ENCODE data around the gene MADD.

The MADD gene

DNA sequence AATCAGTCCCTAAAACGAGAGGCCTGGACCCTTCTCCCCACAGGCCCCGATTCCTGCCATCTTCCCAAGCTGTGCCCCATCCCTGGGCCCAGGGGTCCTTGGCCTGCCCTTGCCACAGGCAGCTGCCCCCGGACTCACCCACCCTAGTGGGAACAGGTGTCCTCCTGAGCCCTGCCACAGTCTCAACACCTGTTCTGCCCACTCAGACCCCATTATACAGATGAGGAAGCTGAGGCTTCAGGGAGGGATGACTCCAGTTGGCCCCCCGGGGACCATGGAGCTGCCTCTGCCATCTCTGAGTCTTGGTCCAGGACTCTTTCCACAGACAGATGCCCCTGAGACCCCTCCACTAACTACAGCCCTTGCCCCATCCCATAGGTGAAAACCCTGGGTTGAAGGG is 66.7 kb downstream of the MADD start:
- DNase-seq (ENCODE audit: extremely low read depth in 1 of 2, low read depth in 1 of 2): no peak

DNA sequence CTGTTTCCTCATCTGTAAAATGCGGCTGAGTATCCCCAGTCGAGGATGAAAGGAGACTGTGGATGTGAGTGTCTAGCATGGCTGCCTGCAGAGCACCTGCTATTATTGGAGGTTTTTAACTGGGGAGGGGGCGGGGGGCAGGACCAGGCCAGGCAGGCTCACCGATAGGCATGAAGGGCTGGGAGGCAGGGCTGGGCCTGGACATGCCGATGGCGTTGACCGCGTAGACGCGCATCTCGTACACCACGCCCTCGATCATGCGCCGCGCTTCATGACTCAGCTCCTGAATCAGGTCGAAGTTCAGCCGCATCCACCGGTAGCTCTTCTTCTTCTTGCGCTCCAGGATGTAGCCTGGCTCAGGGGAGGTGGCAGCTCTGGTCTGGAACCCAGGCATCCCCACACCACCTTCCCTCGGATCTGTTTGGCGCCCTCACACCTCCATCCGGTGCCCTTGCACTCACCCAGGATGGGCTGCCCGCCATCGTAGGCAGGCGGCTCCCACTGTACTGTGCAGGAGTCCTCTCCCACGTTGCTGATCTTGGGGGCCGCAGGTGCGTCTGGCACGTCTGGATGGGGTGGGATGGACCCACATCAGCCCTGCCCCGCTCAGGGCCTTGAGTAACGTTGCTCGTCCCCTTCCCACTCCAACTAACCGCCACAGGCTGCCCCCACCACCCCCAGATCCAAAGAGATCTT is 67.4 kb downstream of the MADD start:
- DNase-seq (ENCODE audit: extremely low read depth in 1 of 2, low read depth in 1 of 2): no peak

DNA sequence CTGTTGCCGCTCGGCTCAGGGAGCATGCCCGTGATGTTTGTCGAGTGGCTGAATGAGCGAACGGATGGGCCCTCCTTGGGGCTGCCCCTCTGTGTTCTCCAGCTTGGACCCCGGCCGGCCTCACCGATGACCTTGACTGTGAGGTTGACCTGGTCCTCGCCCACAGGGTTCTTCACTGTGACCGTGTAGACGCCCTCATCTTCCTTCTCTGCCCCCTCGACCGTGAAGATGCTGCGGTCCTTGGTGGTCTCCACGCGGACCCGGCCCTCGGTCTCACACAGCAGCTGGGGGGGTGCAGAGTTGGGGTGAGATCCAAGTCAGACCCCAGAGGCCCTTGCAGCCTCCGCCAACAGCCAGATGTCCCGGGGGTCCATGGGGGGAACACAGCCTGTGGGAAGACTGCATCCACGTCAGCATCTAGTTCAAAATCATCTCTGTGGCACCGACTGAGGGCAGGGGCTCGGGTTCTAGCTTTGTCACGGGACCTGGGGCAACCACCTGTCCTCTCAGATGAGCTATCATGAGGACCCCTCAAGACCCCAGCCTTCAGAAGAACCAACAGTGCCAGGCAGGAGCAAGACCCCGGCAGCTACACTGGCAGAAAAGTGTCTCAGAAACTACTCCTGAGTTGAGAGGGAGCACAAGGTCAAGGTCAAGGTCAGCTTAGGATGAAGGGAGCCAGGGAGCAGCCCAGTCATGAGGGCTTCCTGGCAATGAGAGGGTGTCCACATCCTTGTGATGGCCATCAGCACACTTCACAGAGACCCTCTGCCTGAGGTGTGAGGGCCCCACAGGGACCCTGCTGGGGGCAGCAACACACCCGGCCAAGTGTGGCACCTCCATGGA is 68.7 kb downstream of the MADD start:
- DNase-seq (ENCODE audit: extremely low read depth in 1 of 2, low read depth in 1 of 2): no peak

DNA sequence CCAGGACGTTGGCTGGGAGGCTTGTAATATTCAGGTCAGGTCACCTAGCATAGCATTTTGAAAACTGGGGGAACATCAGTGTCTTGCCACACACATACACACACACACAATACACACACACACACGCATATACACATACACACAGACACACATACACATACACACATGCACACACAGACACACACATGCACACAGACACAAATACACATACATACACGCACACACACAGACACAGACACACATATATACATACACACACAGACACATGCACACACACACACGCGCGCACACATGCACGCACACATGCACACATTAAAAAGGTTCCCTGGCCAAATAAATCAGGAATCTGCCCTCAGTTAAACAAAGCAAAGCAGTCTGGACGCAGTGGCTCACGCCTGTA is 70.1 kb downstream of the MADD start:
- no peak for DNase-seq (ENCODE audit: extremely low read depth in 1 of 2, low read depth in 1 of 2)

DNA sequence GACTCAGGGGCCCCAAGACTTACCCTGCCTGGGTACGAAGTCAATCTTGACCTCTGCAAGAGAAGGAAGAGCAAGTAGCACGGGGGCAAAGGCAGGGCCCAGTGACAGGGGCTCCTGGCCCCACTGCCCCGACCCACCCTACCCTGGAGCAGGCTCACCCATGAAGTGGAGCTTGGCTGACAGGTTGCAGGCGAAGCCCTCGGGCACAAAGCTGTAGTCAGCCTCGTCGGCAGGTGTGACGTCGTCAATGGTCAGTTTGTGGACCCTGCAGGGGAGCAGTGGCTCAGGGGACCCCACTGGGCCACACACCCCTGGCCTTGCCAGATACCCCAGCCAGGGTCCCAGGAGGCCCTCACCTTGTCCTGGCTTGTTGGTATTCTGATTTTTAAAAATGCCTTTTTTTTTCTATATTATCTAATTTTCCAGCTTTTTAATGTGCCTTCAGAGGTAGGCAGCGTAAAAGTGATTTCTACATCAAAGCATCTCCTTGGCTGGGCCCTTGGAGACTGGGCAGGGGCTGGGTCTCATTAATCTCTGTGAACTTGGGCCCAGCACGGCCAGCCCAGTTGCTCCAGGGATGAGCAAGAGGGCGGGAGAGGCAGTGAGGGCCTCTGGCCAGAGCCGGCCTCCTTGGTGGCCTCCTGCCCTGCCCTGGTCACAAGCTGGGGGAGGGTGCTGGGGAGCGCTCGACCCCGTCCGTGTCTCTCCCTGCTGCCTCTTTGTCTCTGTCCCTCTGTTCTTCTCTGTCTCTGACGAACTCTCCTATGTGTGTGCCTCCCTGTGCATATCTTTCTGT is 71.2 kb downstream of the MADD start:
- no peak for DNase-seq (ENCODE audit: extremely low read depth in 1 of 2, low read depth in 1 of 2)

DNA sequence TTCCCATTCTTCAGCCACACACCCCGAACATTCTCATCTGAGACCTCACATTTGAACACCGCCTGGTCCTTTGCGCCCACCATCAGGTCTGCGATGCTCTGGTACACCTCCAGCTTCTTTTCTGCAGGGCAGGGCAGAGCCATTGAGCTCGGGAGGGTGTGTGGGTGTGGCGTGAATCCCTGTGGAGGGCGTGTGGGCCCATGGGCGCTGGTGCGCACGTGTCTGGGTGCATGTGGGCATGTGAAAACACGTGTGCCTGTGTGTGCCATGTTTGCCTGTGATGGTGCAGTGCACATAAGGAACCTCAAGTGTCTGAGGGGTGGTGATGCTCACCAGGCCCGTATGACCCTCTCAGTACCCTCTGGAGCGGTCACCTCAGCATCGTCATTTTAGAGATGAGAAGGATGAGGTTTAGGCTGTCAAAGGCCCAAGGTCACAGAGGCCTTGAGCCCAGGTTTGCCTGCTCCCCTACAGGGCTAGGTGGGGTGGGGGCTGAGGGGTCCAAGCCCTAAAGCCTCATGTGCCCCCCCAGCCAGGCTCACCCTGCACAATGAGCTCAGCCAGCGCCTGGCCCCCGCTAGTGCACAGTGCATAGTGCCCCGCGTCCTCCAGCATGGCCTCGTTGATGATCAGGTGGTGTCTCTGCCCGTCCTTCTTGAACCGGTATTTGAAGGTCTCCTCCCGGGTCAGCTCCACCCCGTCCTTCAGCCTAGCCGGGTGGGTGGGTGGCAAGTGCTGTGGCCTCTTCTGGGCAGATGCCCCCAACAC is 72.3 kb downstream of the MADD start:
- DNase-seq (ENCODE audit: extremely low read depth in 1 of 2, low read depth in 1 of 2): no peak

DNA sequence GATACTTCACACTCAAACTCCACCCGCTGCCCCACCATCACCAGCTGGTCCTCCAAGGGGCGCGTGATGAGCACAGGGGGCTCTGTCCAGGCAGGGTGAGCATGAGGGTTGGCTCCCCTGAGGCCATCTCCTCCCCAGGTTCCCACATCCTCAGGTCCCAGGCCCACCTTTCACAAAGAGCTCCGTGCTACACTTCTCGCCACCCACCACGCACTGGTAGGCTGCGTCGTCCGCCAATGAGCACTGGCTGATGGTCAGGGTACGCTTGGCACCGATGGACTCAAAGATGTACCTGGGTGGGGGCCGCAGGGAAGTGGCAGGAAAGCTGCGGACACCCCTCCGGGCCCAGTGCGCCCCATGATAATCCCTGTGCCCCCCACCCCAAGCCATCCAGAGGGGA is 72.9 kb downstream of the MADD start:
- DNase-seq (ENCODE audit: extremely low read depth in 1 of 2, low read depth in 1 of 2): no peak

DNA sequence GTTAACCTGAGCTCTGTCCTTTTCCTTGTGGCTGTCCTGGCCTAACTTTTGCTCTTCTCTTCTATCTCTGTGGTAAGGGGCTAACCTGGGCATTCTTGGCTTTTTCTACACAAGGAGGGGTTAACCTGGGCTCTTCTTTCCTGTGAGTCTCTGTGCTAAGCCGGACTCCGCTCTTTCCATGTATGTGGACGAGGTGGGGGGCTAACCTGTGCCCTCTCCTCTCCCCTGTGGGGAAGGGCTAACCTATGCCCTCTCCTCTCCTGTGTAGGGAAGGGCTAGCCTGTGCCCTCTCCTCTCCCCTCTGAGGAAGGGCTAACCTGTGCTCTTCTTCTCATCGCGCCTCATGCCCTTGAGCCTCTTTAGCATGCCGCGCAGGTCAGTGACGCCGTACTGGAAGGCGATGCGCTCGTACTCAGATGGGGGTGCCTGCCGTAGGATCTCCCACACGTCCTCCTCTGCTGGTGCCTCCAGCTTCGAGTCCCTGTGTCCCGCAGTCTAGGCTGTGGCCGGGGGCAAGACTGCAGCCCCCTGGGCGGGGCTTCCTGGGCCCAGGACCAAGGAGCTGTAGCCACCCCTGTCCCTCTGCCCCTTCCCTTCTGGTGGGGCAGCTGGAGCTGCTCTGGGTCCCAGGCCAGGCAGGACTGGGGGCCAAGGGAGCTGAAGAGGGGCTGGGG is 76.1 kb downstream of the MADD start:
- no peak for DNase-seq (ENCODE audit: extremely low read depth in 1 of 2, low read depth in 1 of 2)

DNA sequence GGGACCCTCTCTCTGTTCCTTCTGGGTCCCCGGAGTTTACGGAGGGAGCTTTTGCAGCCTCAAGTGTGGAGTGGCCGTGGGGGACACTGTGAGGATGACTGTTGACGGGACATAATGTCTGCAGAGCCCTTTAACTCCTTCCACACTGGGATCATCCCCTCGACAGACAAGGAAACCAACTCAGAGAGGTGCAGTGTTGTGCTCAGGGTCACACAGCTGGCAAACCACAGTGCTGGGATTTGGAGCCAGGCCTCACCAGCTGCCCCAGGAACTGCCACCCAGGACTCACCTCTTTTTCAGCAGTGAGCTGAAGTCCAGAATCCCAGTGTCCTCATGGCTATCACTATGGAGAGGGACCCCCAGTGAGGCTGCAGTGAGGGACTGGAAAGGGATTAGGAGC is 77.2 kb downstream of the MADD start:
- DNase-seq (ENCODE audit: extremely low read depth in 1 of 2, low read depth in 1 of 2): no peak

DNA sequence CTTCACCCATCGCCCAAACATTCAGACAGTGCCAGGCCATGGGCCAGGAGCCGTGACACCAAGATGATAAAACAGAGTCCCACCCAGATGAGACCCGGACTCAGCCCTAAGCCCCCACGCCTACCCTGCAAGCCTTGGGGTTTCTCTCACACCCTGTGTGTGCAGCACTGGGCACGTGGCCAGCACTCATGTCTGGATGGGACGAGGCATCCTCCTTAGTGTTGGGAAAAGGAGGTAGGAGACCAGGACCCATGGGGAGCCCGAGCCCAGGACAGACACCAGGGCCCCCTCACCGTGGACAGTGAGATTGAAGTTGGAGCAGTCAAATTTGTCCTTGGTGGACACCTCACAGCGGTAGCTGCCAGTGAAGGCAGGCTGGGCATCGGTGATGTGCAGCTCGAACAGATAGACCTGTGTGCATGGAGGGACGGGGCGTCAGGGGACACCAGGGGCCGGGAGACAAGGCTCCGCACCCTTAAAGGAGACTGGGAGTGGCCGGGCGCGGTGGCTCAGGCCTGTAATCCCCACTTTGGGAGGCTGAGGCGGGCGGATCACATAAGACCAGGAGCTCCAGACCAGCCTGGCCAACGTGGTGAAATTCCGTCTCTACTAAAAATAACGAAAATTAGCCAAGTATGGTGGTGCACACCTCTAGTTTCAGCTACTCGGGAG is 78.3 kb downstream of the MADD start:
- DNase-seq (ENCODE audit: extremely low read depth in 1 of 2, low read depth in 1 of 2): no peak

DNA sequence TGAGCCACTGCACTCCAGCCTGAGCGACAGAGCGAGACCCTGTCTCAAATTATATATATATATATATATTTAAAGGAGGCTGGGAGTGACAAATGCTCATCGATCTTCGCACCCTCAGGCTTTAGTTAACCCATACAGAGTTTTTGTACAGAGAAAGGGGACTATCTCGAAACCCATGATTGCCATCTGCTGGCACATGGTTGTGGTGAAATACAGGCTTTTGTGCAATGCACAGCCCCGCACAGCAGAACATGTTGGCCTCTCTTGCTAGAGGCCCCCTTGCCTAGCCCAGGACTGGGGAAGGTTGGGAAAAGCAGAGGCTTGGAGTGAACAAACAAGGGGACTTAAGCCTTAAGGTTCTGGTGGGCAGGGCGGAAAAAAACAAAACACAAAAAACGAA is 78.9 kb downstream of the MADD start:
- DNase-seq (ENCODE audit: extremely low read depth in 1 of 2, low read depth in 1 of 2): no peak

DNA sequence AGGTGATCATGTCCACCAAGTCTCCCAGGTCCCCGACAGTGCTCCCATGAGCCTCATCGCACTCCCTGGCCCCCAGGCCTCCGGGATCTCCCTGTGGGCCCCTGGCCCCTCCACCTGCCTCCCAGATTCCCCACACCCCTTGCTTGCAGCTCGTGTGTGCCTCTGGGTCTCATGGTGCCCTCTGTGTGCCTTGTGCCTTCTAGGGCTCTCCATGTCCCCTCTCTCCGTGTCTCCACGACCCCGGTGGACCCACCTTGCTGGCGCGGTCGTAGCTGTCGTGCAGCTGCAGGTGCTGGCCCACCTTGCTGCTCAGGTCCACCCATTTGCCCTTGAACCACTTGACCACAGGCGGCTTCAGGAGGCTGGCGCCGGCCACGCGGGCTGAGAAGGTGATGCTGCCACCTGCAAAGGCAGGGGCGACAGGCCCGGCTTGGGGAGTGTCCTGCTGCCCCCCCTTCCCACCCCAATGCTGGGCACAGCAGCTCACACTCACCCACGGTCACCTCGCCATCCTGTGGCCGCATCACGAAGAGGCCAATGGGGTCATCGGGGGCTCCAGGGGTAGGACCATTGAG is 79.7 kb downstream of the MADD start:
- DNase-seq (ENCODE audit: extremely low read depth in 1 of 2, low read depth in 1 of 2): no peak

DNA sequence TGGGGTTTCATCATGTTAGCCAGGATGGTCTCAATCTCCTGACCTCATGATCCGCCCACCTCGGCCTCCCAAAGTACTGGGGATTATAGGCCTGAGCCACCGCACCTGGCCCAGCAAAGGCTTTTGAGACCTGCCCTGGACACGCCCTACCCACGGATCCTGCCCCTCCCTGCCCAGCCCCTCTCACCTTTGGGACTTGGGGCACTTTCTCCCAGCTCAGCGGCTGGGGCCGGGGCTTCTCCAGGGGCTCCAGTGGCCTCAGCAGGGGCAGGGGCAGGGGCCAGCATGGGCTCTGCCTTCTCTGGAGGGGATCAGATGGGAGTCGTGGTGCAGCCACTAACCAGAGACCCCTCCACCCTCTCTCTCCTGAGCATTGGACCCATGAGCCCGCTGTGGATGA is 80.4 kb downstream of the MADD start:
- DNase-seq (ENCODE audit: extremely low read depth in 1 of 2, low read depth in 1 of 2): no peak

DNA sequence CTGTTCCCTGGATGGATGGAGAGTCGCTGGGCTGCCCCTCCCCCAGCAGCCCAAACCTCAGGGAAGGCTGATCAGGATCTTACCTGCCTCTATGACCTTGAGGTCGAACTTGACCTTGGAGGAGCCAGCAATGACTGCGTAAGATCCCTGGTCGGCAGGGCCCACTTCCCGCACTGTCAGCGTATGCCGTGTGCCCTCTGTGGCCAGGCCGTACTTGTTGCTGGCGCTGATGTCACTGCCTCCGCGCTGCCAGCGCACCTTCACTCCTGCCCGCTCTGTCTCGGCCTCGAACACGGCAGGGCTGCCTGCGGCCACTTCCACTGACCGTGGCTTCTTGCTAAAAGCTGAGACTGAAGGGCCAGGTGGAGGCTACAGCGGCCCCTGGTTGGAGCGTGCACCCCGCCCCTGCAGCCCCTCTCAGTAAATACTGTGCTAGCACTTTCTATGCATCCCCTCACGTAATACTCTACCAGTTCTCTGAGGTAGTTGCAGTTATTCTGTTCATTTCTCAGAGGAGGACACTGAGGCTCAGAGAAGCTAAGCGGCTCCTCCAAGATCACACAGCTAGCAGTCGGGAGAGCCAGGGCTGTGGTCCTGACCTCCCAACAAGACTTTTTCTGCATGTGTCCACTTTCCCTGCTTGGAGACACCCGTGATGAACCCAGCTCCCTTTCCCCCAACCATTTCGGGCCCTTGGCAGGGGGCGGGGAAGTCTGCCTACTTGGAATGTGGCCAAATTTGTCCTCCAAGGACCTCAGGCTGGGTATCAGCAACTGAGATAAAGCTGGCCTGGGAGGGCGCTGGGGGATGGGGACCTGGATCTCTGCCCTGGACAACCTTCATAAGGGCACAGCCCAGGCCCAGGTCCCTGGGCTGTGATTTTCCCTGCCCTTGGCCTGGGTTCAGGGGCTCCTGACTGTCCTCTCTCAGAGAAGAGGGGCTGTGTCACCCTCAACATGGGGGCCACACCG is 81.5 kb downstream of the MADD start:
- DNase-seq (ENCODE audit: extremely low read depth in 1 of 2, low read depth in 1 of 2): no peak

DNA sequence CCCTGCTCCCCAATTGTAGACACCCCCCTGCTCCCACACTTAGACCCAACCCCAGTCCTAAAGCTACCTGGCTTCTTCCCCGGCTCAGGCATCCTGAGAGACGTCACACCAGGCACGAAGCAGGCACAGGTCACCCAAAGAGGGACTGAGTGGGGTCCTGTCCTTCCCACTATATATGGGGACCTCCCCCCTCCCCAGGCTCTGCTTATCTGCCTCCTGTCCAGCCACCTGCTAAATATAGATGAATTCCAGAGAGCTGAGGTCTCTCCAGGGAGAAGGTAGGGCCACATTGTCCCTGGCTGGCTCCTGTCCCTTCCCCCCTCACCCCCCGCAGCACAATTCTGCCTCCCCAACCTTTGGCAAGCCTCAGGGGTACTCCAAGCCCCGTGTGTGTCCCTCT is 82.6 kb downstream of the MADD start, which contains the start of gene MYBPC3:
TSS of gene MYBPC3 (minus strand) at position 147 of the 400 bp plus-strand sequence. CDS start at position 92, 55 bp downstream.
- no peak for DNase-seq (ENCODE audit: extremely low read depth in 1 of 2, low read depth in 1 of 2)

DNA sequence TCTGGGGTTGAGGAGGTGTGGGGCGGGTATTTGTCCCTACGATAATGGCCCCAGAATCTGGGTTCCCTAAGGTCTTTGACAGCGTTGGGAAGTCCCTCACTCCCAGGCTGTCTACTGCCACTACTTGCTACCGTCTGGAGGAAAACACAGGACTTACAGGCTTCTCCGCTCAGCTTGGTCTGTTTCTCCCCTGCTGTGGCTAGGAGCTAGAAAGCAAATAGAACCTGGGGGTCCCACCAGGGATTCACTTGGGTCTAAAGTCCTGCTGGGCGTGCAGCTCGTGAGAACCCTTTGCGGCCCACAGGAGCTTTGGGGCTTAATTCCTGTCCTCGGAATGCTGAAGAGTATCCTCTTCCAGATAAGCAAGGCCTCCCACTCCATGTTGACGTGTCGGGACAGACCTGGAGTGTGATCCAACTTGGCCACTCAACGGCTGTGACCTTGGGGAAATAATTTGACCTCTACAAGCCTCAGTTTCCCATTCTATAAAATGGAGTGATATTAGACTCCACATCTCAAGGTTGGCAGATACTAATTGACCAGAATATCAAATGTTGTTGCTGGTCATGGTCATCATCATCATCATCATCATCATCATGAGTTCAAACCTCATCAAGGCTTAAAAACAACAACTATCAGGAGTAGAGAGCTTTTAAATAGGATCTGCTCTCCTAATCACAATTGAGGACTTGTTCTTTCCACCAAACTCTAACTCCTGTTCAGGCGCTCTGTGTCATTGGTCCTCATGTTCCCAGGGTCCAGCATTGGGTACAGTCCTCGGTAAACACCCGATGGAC is 84.2 kb downstream of the MADD start:
- DNase-seq (ENCODE audit: extremely low read depth in 1 of 2, low read depth in 1 of 2): no peak

DNA sequence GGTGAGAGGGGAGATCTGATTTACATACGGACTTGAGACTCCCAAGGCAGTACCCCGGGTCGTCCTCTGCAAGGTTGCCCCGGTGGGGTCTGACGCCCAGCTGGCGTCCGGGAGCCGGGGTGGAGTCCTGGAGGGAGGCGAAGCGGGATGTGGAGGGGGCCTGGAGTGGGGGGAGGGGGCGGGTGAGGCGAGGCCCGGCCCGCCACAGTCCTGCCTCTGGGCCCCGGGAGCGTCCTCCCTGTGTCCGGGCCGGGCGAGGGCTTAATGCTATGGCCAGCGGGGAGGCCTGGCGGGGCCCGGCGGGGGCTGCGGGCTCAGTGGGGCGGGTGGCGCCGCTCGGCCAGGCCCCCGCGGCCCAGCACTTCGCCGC is 85.0 kb downstream of the MADD start:
- DNase-seq (ENCODE audit: extremely low read depth in 1 of 2, low read depth in 1 of 2): no peak
